Subcutaneous adipose tissue (tissue), 4 donors: ENCODE measurements around the gene RANBP1. TPM values are rescaled to one million over a fixed set of nuclear protein-coding genes. Genes with fewer than 3 reads are reported as not detected.

Source experiments
- CTCF ChIP-seq: fragments of 450-650 bp; IDR thresholded peaks from one replicate; pipeline ENCODE4 v1.5.1; 2016; ENCODE audit warnings: low read depth, mild to moderate bottlenecking, control low read depth, antibody characterized with exemption, moderate library complexity
- total RNA-seq, 4 donors: library from RNA; depleted of rRNA; stranded (reverse); fragments of >200 nt; gene quantifications; one replicate each; pipeline ENCODE4 v1.1.0, GENCODE V29; 2016

The RANBP1 gene
- total RNA-seq, 4 donors from 2014 or later = 75.1 to 156 (median 116) TPM

- no peak for TF ChIP-seq CTCF
These were observed 44.1 kb downstream of the RANBP1 start for GRCh38 chr22:20160041-20160440.

- no peak for TF ChIP-seq CTCF
These were observed 49.0 kb downstream of the RANBP1 start for GRCh38 chr22:20164863-20165262.

- TF ChIP-seq CTCF = no peak
These were observed 49.5 kb downstream of the RANBP1 start for GRCh38 chr22:20165421-20165820.

- no peak for TF ChIP-seq CTCF
These were observed 50.0 kb downstream of the RANBP1 start for GRCh38 chr22:20165913-20166312.

- TF ChIP-seq CTCF = no peak
These were observed 50.8 kb downstream of the RANBP1 start for GRCh38 chr22:20166703-20167102.

- no peak for TF ChIP-seq CTCF
These were observed 51.9 kb downstream of the RANBP1 start for GRCh38 chr22:20167643-20168322.

- no peak for TF ChIP-seq CTCF
These were observed 53.4 kb downstream of the RANBP1 start for GRCh38 chr22:20169253-20169822.
